Measurements from ENCODE around the gene PCSK1.

GRCh38 chr5:96407436-96407835 is 25.6 kb downstream of the PCSK1 start:
- TF ChIP-seq CTCF (IDR thresholded peaks at IDR 0.05) (no peak), POLR2A (IDR thresholded peaks at IDR 0.05) (no peak)

Measured in gastroesophageal sphincter (tissue), 3 donors.